Activated B cell treated with CpG ODN at 0.5 μM for 24 hours (primary cell): ENCODE measurements around the gene TIMM17B. TPM values are rescaled to one million over a fixed set of nuclear protein-coding genes. Genes with fewer than 3 reads are reported as not detected.

Source experiments
- ATAC-seq: fragments of 200-7000 bp; cut with Tn5 transposase; one replicate; pipeline ENCODE4 v1.10.0; 2021; ENCODE audit warnings: low read depth, mild to moderate bottlenecking, moderate library complexity
- CTCF ChIA-PET: fragments of 350-600 bp; sonication (Branson Sonifier 250); formaldehyde crosslinking; loops from one replicate; lab custom pipeline; 2021; ENCODE audit warnings: antibody characterized with exemption; lab: Charles Lee
- POLR2A ChIA-PET: fragments of 350-600 bp; sonication (Branson Sonifier 250); formaldehyde crosslinking; loops from one replicate; lab custom pipeline; 2021; ENCODE audit warnings: antibody characterized with exemption; lab: Charles Lee
- DNase-seq: peaks from one replicate; pipeline ENCODE4 v3.0.0; 2022
- H3K27ac Mint-ChIP-seq: one replicate; pipeline ENCODE4 v1.8.0; 2020; ENCODE audit warnings: mixed read lengths
- H3K27me3 Mint-ChIP-seq: one replicate; pipeline ENCODE4 v1.8.0; 2021; ENCODE audit warnings: mixed read lengths
- H3K36me3 Mint-ChIP-seq: one replicate; pipeline ENCODE4 v1.8.0; 2021; ENCODE audit warnings: low read depth, mixed read lengths
- H3K4me1 Mint-ChIP-seq: one replicate; pipeline ENCODE4 v1.8.0; 2021; ENCODE audit warnings: mixed read lengths
- H3K4me3 Mint-ChIP-seq: one replicate; pipeline ENCODE4 v1.8.0; 2020; ENCODE audit warnings: mild to moderate bottlenecking, mixed read lengths
- H3K9me3 Mint-ChIP-seq: one replicate; pipeline ENCODE4 v1.8.0; 2020; ENCODE audit warnings: mixed read lengths
- intact Hi-C: fragments of 100-400 bp; cut with micrococcal nuclease; formaldehyde crosslinking; loops from one replicate; pipeline ENCODE4 v1.15.1; 2024
- total RNA-seq: library from RNA; stranded (reverse); gene quantifications from 2 replicates; pipeline ENCODE4 v1.2.3, GENCODE V29; 2022
- TF ChIP-seq, protein P1 (sequence below): fragments of 200-600 bp; IDR thresholded peaks from one replicate; pipeline ENCODE4 v1.8.0; 2022; ENCODE audit warnings: antibody characterized with exemption, mild to moderate bottlenecking

Gene TIMM17B
- total RNA-seq, 1 donor from 2014 or later = 47.8 TPM

- TF ChIP-seq, protein P1, sequence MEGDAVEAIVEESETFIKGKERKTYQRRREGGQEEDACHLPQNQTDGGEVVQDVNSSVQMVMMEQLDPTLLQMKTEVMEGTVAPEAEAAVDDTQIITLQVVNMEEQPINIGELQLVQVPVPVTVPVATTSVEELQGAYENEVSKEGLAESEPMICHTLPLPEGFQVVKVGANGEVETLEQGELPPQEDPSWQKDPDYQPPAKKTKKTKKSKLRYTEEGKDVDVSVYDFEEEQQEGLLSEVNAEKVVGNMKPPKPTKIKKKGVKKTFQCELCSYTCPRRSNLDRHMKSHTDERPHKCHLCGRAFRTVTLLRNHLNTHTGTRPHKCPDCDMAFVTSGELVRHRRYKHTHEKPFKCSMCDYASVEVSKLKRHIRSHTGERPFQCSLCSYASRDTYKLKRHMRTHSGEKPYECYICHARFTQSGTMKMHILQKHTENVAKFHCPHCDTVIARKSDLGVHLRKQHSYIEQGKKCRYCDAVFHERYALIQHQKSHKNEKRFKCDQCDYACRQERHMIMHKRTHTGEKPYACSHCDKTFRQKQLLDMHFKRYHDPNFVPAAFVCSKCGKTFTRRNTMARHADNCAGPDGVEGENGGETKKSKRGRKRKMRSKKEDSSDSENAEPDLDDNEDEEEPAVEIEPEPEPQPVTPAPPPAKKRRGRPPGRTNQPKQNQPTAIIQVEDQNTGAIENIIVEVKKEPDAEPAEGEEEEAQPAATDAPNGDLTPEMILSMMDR = no peak
- H3K9me3 Mint-ChIP-seq = no peaks in the 10 kb centered on the region
- POLR2A ChIA-PET = interaction anchor here (0.8 to 17.9 kb wide), 15 partner anchors 13 to 400 kb away, joined by 3 to 718 read pairs (median 9); partner anchors contain the start of genes GRIPAP1, HDAC6, OTUD5 and PIM2
- peaks cover 40% of the 10 kb centered on the region for H3K36me3 Mint-ChIP-seq
- peaks cover 91% of the 10 kb centered on the region for H3K4me1 Mint-ChIP-seq
- ATAC-seq (peak; percentile 26), DNase-seq (no peak)
- CTCF ChIA-PET = interaction anchor here (1.0 to 2.5 kb wide), 3 partner anchors 19 to 48 kb away, joined by 3 to 9 read pairs (median 3); no protein-coding TSS in a partner anchor
- no peaks in the 10 kb centered on the region for H3K27me3 Mint-ChIP-seq
- H3K27ac Mint-ChIP-seq = peak overlapping the region; percentile 98
- intact Hi-C loops = loop anchor here (1.0 to 10.0 kb wide), 3 partner anchors 42 to 365 kb away; partner anchors contain the start of genes PPP1R3F, PQBP1, RBM3 and TIMM17B
- peak overlapping the region; percentile 57 for H3K4me3 Mint-ChIP-seq
These were observed 42.1 kb upstream of the TIMM17B start for GRCh38 chrX:48939524-48940228.

DNA sequence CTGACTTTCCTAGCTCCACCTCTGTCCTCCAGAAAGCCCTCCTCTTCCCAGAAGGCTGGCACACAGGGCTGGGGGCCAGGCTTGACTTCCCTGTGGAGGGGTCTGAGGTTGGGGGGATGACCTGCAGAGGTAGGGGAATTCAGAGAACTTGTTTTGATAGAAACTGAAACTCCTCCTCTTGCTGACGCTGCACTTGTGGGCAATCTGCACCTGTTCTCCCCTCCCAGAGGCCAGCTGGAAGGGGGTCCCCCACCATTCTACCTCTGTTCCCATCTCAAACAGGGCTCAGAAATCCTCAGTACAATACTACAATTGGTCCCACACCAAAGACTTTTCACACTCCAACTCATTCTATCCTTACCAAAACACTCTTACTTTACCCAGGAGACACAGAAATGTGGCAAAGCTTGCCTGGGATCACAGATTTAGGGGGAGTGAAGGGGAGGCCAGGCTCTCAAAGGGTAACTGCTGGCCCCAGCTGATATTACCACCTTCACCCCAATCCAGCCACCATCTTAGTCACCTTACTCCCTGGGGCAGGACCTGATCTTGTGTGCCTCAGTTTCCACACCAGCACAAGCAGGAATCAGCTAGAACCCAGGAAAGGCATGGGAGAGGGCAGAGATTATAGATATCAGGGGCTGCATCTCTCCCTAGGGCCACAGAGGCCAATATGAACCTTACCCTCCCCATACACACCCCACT, 41.3 kb upstream of the TIMM17B start:
- Mint-ChIP-seq H3K4me3 (peak overlapping the region; percentile 75), H3K27me3 (no peaks in the 10 kb centered on the region), H3K27ac (peak overlapping the region; percentile 98), H3K36me3 (peaks cover 45% of the 10 kb centered on the region), H3K4me1 (peaks cover 94% of the 10 kb centered on the region), H3K9me3 (no peaks in the 10 kb centered on the region)
- DNase-seq (peak; percentile 42), ATAC-seq (peak; percentile 38)
- POLR2A ChIA-PET = interaction anchor here (0.6 to 17.9 kb wide), 19 partner anchors 12 to 400 kb away, joined by 3 to 718 read pairs (median 6); partner anchors contain the start of genes GRIPAP1, HDAC6, OTUD5 and PIM2
- TF ChIP-seq, protein P1 = no peak
- CTCF ChIA-PET = interaction anchor here (0.8 to 2.7 kb wide), 6 partner anchors 11 to 290 kb away, joined by 3 to 14 read pairs (median 8); partner anchors contain the start of genes PQBP1 and TIMM17B
- intact Hi-C loops = loop anchor here (1.0 to 10.0 kb wide), 3 partner anchors 42 to 364 kb away; partner anchors contain the start of genes PPP1R3F, PQBP1, RBM3 and TIMM17B

- Mint-ChIP-seq H3K4me3 (peak overlapping the region; percentile 77), H3K36me3 (peaks cover 38% of the 10 kb centered on the region), H3K27me3 (no peaks in the 10 kb centered on the region), H3K9me3 (no peaks in the 10 kb centered on the region), H3K4me1 (peaks cover 87% of the 10 kb centered on the region), H3K27ac (peak overlapping the region; percentile 98)
- TF ChIP-seq, protein P1 = no peak
- ChIA-PET CTCF (interaction anchor here (0.6 to 2.7 kb wide), 11 partner anchors 9 to 289 kb away, joined by 3 to 14 read pairs (median 4); partner anchors contain the start of genes PQBP1 and TIMM17B), POLR2A (interaction anchor here (0.9 to 17.9 kb wide), 13 partner anchors 9 to 398 kb away, joined by 3 to 718 read pairs (median 13); partner anchors contain the start of genes GRIPAP1, HDAC6, OTUD5 and PIM2)
- DNase-seq (peak; percentile 68), ATAC-seq (peak; percentile 54)
- intact Hi-C loops = loop anchor here (1.0 to 10.0 kb wide), 8 partner anchors 8 to 362 kb away; partner anchors contain the start of genes PIM2 and RBM3
These were observed 39.7 kb upstream of the TIMM17B start for GRCh38 chrX:48937054-48937907.

DNA sequence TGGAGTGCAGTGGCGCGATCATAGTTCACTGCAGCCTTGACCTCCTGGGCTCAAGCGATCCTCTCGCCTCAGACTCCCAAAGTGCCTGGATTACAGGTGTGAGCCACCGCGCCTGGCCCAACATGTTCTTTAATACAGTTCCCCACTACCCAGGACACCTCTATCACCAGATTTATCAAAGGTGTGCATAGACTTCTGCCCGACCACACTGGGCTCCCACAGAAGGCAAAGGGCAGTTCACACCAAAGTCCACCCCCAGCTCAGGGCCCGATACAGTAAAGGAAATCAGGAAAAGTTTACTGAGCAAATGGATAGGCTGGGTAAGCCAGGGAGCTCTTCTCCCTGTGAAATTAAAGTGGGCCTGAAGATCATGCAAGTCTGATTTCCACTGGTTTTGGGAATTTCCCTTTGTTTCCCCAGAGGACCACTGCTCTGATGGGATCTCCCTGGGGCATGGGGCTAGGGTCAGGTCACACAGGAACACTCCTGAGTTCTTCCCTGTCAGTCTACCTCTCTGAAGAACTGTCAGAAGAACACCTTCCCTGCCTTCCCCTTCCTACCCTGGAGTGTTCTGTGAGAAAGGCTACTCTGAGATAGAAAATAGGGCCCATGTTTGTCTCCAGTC, 39.0 kb upstream of the TIMM17B start:
- intact Hi-C loops = loop anchor here (1.0 to 10.0 kb wide), 8 partner anchors 8 to 362 kb away; partner anchors contain the start of genes PIM2 and RBM3
- CTCF ChIA-PET = interaction anchor here (1.3 to 2.7 kb wide), 8 partner anchors 8 to 288 kb away, joined by 3 to 14 read pairs (median 6); partner anchors contain the start of genes PQBP1 and TIMM17B
- Mint-ChIP-seq H3K36me3 (peaks cover 32% of the 10 kb centered on the region), H3K4me3 (peak overlapping the region; percentile 77), H3K9me3 (no peaks in the 10 kb centered on the region), H3K27ac (peak overlapping the region; percentile 98), H3K4me1 (peaks cover 80% of the 10 kb centered on the region), H3K27me3 (no peaks in the 10 kb centered on the region)
- DNase-seq (no peak), ATAC-seq (peak; percentile 12)
- TF ChIP-seq, protein P1 = no peak
- POLR2A ChIA-PET = interaction anchor here (0.9 to 17.9 kb wide), 10 partner anchors 10 to 255 kb away, joined by 3 to 718 read pairs (median 32); partner anchors contain the start of genes GRIPAP1, HDAC6, OTUD5 and PIM2
